Brain microvascular endothelial cell (primary cell): ENCODE results near the gene CAMTA1.
A peak's percentile ranks its signal among the peaks of the same experiment; 100 is the strongest.

ENCODE experiments used
- DNase-seq: peaks from one replicate; pipeline ENCODE4 v3.0.0-alpha.2; 2020
- H3K27ac ChIP-seq: fragments of 250-450 bp; sonication (Bioruptor Pico); 2 replicates; pipeline ENCODE4 v1.5.1; 2020; ENCODE audit warnings: mild to moderate bottlenecking, moderate library complexity
- H3K27me3 ChIP-seq: fragments of 250-450 bp; sonication (Bioruptor Pico); replicated peaks from 2 replicates; pipeline ENCODE4 v1.5.1; 2020; ENCODE audit warnings: mild to moderate bottlenecking
- H3K36me3 ChIP-seq: fragments of 250-450 bp; sonication (Bioruptor Pico); replicated peaks from 2 replicates; pipeline ENCODE4 v1.5.1; 2020; ENCODE audit warnings: mild to moderate bottlenecking
- H3K4me3 ChIP-seq: 2 replicates; pipeline ENCODE4 v1.5.1; 2011; ENCODE audit warnings: low read depth, mild to moderate bottlenecking, control low read depth, low read length, moderate library complexity
- CTCF ChIP-seq: IDR thresholded peaks from 2 replicates; pipeline ENCODE4 v1.5.1; 2011; ENCODE audit warnings: low read depth, mild to moderate bottlenecking, moderate library complexity, low read length, control low read depth, inconsistent platforms; ENCODE audit errors: missing control alignments
- in situ Hi-C: cut with HindIII; loops from 2 replicates; pipeline ENCODE4 v1.10.0; 2017; ENCODE audit warnings: low sequenced_read_pairs, low pct_ligation_motif_present

Gene CAMTA1

GRCh38 chr1:7474143-7474490 lies 688.9 kb downstream of the CAMTA1 start:
- Histone ChIP-seq H3K4me3 (no peak overlapping the region), H3K27ac (no peak overlapping the region), H3K36me3 (no peaks in the 10 kb centered on the region), H3K27me3 (no peaks in the 10 kb centered on the region)
- no peak for DNase-seq
- in situ Hi-C loops = no loop called here
- TF ChIP-seq CTCF = no peak

GRCh38 chr1:7474786-7475502 lies 689.7 kb downstream of the CAMTA1 start:
- Histone ChIP-seq H3K27ac (no peak overlapping the region), H3K4me3 (no peak overlapping the region), H3K27me3 (no peaks in the 10 kb centered on the region), H3K36me3 (no peaks in the 10 kb centered on the region)
- DNase-seq = no peak
- in situ Hi-C loops = no loop called here
- peak; percentile 29 for TF ChIP-seq CTCF

GRCh38 chr1:7475691-7476090 lies 690.4 kb downstream of the CAMTA1 start:
- Histone ChIP-seq H3K27ac (no peak overlapping the region), H3K36me3 (no peaks in the 10 kb centered on the region), H3K27me3 (no peaks in the 10 kb centered on the region), H3K4me3 (no peak overlapping the region)
- in situ Hi-C loops = no loop called here
- no peak for DNase-seq
- TF ChIP-seq CTCF = no peak

GRCh38 chr1:7476402-7476801 lies 691.1 kb downstream of the CAMTA1 start:
- no peak for TF ChIP-seq CTCF
- no peaks in the 10 kb centered on the region for H3K36me3 ChIP-seq
- no peak overlapping the region for H3K4me3 ChIP-seq
- in situ Hi-C loops = no loop called here
- DNase-seq = no peak
- H3K27me3 ChIP-seq = no peaks in the 10 kb centered on the region
- no peak overlapping the region for H3K27ac ChIP-seq

- Histone ChIP-seq H3K27ac (no peak overlapping the region), H3K36me3 (no peaks in the 10 kb centered on the region), H3K27me3 (no peaks in the 10 kb centered on the region), H3K4me3 (no peak overlapping the region)
- in situ Hi-C loops = no loop called here
- no peak for TF ChIP-seq CTCF
- no peak for DNase-seq
Observed at GRCh38 chr1:7476861-7477547, 691.8 kb downstream of the CAMTA1 start.
